GM15510 (cell line): ENCODE data around the gene CGGBP1.

ENCODE experiments used
- POLR2A ChIP-seq: IDR thresholded peaks from 3 replicates; pipeline ENCODE4 v1.6.1; 2011; ENCODE audit warnings: borderline replicate concordance; ENCODE audit not compliant: insufficient read length; ENCODE audit errors: extremely low read depth

Gene CGGBP1, protein sequence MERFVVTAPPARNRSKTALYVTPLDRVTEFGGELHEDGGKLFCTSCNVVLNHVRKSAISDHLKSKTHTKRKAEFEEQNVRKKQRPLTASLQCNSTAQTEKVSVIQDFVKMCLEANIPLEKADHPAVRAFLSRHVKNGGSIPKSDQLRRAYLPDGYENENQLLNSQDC

DNA sequence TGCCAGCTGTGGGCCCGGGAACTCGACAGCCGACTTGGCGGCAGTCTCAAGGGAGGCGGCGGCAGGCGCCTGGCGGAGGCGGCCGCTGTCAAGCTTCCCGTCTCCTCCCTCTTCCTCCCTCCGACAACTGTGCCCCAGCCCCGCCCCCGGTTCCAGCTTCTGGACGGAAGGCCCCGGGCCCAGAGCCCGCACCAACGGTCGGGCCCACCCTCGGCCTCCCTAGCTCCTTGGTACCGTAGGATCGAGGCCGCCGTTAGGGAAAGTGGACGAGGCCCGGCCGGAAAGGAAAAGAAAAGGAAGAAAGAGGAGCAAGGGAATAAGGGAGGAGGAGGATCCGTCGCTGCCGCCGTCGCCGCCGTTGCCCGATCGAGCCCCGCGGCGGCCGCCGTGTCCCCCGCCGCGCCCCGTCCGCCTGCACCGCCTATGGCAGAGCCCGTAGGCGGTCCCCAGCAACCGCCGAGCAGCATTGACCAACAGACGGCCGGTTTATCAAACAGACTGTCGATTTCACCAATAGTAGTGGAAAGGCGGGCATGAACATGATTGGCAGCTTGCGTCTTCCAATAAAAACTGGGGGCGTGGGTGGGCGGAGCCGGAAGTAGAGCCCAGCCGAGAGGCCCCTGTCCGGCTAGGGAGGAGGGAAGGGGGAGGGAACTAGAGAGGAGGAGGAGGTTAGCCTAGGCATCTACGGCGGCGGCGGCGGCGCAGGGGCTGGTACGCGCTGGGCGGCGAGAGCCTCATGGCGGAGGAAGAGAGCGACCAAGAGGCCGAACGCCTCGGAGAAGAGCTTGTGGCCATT, at the start of gene CGGBP1, which contains the start of gene ZNF654:
Gene CGGBP1, minus strand, starts transcription at position 425 of the 799 bp plus-strand sequence. CDS start 3,029 bp downstream, outside the sequence.
Gene ZNF654, plus strand, starts transcription at position 675 of the 799 bp plus-strand sequence. Its CDS starts 65 bp downstream, at position 740.
- TF ChIP-seq POLR2A = peak; percentile 82

DNA sequence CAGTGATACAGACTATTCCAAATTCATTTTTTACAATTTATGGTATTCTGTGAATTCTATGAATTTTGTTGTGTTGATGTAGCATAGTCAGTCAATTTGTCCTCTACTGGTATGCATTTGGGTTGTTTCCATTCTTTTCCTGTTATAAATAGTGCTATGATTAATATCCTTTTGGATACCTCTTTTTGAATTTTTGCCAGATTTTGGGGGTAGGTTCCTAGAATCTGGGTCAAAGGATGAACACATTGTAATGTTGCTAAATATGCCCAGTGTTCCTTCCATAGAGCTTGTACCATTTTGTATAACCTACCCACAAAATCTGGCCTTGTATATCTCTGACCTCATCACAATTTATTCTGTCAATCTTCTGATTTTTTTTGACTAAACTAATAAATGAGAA, 46.5 kb upstream of the CGGBP1 start:
- TF ChIP-seq POLR2A = no peak

DNA sequence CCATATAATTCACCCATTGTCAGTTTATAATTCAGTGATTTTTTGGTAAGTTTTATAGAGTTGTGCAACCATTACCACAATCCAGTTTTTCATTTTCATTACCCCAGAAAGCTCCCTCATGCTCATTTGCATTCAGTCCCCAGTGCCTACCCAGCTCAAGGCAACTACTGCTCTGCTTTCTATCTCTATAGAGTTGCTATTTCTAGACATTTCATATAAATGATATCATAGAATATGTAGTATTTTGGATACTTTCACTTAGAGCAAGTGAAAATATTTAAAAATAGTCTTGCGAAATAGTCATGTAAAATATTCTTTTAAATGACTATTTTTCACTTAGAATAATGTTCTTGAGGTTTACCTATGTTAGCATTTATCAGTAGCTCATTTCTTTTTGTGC, 42.3 kb upstream of the CGGBP1 start:
- TF ChIP-seq POLR2A = no peak

DNA sequence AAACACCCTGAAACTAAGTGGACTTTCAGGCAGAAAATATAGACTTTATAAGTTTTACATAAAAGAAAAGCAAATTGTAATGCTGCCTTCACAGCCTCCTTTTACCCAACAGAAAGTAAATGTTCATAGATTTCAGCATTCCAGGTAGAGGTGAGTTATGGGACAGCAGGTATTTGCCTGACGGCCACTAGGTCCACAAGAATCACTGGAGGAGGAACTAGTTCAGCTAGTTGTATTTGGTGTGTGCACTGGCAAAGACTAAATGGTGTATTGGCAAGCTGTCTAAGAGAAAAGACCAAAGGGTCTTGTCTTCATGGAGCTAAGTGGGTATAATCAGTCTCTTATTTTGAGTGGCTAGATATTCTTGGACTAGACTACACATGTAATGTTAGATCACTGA, 34.5 kb upstream of the CGGBP1 start:
- TF ChIP-seq POLR2A = no peak

DNA sequence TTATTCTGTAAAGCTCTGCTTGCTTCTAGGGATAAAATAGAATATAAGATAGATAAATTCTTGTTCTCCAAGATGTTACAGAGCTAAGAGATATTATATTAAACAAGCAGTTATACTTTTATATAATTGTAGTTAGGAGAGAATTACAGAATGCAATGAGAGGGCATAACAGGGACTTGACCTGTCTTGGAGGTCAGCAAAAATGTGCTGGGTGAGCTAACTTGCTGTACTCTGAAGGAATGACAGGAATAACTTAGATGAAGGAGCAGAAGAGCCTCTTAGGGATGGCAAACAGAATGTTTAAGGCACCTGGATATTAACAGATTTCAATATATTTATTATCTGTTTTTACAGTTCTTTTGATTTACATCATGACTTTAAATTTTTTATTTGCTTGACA, 33.5 kb upstream of the CGGBP1 start:
- TF ChIP-seq POLR2A = no peak

DNA sequence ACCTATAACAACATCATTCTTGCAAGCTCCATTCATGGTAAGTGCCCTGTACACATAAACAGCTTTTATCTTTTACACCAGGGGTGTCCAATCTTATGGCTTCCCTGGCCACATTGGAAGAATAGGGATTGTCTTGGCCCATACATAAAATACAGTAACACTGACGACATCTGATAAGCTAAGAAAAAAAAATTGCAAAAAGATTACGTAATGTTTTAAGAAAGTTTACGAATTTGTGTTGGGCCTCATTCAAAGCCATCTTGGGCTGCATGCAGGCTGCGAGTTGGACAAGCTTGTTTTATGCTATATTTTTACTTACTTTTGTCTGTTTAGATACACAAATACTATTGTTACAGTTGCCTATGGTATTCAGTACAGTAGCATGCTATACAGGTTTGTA, 31.9 kb upstream of the CGGBP1 start:
- no peak for TF ChIP-seq POLR2A

DNA sequence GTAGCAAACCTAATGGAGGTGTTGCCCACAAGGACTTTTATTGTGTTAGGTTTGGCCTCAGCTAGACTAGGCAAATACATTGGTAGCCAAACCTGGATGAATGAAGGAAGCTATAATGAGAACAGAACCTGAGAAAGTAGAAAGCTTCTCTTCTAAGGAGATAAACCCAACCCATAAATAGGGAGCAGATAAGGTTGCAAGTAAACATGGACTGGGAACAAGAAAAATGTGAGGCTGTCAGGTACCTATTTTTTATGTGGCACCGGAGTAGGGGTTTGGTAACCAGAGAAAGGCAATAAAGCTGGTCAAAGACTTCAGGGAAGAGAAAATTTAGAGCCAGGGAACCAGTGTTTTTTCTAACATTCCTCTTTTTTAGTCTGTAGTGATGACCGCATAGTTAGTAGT, 25.3 kb upstream of the CGGBP1 start:
- TF ChIP-seq POLR2A = no peak

DNA sequence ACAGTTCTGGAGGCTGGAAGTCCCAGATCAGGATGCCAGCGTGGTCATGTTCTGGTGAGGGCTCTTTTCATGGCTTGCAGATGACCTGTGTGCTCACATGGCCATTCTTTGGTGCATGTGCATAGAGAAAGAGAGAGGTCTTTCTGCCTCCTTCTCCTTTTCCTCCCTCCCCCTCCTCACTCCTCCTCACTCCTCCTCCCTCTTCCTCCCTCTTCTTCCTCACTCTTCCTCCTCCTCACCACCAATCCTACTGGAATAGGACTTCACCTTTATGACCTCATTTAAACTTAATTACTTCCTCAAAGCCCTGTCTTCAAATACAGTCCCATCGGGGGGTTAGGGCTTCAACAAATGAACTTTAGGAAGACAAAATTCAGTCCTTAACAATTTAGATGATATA, 24.0 kb upstream of the CGGBP1 start:
- no peak for TF ChIP-seq POLR2A

DNA sequence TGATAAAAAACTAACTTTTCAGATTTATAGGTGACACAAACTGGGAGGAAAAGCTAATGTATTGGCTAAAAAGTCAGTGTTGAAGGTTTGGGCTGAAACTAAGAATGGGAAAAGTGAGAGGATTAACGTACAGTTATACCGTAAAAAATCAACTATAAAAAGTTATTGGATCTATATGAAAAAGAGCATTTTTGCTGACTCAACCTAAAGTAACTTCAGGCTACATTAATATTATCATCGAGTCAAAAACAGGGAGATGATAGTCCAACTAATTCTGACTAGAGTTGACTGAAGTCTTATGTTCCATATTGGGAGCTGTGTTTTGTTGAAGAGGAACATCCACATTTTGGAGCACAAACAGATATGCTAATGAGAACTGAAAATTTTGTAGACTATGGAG, 20.1 kb upstream of the CGGBP1 start:
- no peak for TF ChIP-seq POLR2A

DNA sequence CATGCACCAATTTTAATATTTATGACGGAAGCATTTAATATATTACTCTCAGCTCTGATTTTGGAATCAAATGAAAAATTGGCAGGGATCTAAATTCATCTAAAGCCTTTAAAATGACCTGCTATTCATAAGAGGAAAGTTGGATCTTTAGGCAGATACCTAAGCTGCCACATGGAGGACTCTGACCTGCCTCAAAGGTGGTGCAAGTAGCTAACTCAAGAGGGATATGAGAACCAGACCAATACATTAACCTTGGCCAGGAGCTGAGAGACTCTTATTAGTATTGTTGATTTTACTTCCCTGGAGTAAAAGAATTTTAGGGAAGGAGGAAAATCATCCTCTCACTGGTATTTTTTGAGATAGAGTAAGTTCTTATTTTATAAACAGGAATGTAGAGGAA, 17.9 kb upstream of the CGGBP1 start:
- TF ChIP-seq POLR2A = no peak

DNA sequence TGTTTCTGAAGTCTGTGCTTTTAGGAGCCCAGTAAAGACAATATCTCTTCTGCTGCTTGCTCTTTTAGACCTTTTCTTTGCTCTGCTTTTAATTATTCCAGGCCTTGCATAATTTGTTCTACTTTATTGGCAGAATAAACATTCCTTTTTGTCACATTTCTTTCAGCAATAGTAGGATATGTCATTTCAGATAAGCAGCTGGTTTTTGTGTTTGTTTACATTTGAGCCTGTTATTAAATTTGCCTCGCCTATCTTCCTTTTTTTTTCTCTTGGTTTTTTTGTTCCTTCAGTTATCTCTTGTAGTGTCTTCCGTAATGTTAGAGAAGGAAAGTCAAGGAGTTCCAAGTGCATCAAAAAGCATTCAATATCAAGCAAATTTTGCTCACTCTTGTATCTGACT, 16.7 kb upstream of the CGGBP1 start:
- no peak for TF ChIP-seq POLR2A

DNA sequence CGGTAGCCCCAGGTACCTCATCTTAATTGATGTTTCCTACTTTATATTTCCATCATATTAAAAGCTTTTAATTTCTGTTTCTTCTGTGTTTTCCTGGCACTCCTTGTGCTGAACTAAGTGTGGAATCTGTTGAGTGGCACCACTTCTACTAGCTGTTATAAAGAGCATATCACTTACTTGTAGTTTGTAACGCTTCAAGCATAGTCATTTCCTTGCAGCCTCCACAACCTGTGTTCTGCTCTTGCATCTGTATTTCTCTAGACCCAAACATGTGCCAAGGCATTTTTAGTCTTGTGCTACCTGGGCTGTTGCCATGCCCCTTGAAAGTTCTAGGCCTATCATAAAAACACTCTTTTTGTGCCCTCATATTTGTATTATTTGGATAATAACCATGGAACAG, 16.3 kb upstream of the CGGBP1 start:
- no peak for TF ChIP-seq POLR2A

DNA sequence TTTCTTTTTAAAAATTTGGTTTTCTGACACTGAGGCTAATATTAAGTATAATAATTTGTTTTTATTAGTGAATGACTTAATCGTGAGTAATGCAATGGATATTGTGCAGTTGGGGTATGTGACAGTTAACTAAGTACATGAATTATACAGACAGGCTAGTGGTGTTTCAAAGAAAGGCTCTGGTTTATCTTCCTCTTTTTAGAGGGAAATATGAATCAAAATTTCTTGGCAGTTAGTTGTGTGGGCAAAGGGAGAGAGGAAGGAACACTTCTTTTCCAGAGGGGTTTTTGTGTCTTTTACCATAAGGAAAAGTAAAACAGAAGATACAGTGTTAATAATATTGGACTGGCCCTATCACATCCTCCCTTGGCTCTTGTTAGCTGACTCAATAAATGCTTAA, 2.9 kb upstream of the CGGBP1 start:
- TF ChIP-seq POLR2A = no peak

DNA sequence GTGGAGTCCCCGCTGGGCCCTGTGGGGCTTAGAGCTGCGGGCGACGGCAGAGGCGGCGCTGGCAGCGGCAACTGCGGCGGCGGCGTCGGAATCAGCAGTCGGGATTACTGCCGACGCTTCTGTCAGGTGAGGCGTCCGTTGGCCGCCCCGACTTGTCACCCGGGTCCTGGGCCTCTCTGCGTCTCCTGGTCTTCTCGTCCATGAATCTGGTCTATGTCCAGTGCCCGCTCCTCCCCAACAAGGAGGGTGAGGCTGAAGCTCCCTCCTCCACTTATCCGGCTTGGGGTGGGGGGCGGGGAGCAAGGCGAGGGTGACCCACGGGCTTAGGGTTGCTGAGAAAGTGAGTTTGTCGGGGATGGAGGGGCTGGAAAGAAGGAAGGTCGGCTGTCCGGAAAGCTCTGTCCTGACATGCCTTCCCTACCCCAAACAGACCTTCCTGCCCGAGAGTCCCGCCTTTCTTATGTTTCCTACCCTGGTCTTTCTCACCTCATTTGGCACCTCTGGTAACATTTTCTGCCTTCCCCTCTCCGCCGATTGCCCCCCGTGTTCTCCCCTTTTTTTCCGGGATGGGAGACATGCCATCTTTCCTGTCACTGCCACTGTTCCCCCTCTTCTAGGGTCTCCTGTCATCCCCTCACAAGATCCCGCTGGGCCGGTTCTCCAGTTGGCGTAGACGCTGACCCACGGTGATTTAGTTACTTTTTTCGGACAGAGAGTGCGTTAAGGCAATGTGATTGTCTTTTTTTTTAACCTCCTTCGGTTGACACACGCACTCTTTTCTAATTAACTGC, 770 bp upstream of the CGGBP1 start:
- TF ChIP-seq POLR2A = no peak

DNA sequence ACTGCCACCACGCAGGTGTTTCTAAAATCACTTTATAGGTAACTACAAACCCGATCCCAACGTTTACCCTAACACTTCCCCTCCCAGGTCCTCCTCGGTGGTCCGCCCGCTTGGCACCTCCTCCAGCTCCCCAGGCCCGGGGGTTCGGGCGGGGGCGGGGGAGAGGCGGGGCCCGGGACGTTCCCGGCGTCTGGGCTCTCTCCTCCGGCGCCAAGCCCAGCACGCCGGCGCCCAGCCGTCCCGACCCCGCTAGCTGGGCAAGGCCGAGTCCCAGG, 562 bp downstream of the CGGBP1 start:
- TF ChIP-seq POLR2A = no peak
